ENCODE data around the gene RBBP8NL.

DNA sequence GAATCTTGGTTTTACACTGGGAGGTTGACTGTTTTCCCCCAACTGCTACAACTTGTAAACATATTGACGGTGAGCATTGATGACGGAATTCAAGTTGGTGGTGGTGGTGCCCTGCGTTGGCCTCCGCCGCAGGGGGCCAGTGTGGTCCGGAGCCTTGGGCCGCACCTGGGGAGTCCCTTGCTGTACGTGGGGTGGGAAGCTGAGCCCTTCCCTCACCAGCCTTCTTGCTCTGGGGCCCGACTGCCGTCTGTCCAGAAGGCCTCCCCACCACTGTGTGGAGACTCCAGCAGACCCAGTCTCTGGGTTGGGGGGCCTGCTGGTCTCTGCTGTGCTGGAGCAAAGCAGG lies 37.1 kb upstream of the RBBP8NL start:
- no peak for TF ChIP-seq POLR2A (IDR thresholded peaks at IDR 0.05)
- TF ChIP-seq, protein P1, sequence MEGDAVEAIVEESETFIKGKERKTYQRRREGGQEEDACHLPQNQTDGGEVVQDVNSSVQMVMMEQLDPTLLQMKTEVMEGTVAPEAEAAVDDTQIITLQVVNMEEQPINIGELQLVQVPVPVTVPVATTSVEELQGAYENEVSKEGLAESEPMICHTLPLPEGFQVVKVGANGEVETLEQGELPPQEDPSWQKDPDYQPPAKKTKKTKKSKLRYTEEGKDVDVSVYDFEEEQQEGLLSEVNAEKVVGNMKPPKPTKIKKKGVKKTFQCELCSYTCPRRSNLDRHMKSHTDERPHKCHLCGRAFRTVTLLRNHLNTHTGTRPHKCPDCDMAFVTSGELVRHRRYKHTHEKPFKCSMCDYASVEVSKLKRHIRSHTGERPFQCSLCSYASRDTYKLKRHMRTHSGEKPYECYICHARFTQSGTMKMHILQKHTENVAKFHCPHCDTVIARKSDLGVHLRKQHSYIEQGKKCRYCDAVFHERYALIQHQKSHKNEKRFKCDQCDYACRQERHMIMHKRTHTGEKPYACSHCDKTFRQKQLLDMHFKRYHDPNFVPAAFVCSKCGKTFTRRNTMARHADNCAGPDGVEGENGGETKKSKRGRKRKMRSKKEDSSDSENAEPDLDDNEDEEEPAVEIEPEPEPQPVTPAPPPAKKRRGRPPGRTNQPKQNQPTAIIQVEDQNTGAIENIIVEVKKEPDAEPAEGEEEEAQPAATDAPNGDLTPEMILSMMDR (IDR thresholded peaks at IDR 0.05) = no peak
